Ramos (cell line): ENCODE results near the gene RPRD1A.
"Not testable (repeated sequence)": the region's sequence is repeated elsewhere in the genome, so short reads cannot be mapped to it uniquely, and the experiment has no call there.

Source experiments
- in situ Hi-C: fragments of 300-500 bp; cut with MboI; formaldehyde crosslinking; loops from one replicate; pipeline ENCODE4 v1.14.3; 2022; ENCODE audit warnings: low sequenced_read_pairs; ENCODE audit not compliant: unreplicated experiment

The RPRD1A gene

GRCh38 chr18:36081118-36081517, 13.8 kb upstream of the RPRD1A start:
- in situ Hi-C loops, result not testable (repeated sequence)

DNA sequence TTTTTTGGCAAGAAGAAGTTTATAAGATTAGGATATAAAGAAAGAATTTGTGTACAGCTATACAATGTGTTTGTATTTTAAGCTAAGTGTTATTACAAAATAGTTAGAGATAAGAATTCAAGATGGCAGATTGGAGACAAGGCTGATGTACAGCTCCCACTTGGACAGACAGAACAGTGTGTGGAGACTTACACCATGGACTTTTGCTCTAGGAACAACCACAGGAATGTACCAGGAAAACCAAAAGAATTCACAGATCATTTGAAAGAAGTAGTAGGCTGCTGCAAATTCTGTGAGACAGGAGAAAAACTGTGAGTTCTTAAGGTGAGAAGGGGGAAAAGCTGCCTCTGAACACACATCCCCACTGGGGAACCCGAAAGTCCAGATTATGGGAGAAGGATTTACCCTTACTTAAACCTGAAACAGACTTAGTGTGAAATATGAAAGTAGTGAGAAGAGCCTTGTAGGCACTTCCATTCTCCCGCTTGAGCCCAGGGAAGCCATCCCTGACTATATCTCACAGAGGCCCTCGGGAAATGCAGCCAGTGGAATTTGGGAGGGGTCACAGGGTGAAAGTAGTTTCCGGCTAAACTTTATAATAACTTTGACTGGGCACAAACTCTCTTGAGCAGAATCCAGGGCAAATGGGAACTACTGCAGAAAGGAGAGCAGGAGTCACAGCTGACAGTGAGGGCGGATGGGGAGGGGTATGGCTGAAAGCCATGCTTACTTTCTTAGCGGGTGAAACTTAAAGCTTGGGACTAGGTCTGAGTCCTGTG, 11.6 kb upstream of the RPRD1A start:
- in situ Hi-C loops, result no loop called here

DNA sequence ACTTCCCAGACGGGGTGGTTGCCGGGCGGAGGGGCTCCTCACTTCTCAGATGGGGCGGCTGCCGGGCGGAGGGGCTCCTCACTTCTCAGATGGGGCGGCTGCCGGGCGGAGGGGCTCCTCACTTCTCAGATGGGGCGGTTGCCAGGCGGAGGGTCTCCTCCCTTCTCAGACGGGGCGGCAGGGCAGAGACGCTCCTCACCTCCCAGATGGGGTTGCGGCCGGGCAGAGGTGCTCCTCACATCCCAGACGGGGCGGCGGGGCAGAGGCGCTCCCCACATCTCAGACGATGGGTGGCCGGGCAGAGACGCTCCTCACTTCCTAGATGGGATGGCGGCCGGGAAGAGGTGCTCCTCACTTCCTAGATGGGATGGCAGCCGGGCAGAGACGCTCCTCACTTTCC, 10.4 kb upstream of the RPRD1A start:
- in situ Hi-C loops, result not testable (repeated sequence)

DNA sequence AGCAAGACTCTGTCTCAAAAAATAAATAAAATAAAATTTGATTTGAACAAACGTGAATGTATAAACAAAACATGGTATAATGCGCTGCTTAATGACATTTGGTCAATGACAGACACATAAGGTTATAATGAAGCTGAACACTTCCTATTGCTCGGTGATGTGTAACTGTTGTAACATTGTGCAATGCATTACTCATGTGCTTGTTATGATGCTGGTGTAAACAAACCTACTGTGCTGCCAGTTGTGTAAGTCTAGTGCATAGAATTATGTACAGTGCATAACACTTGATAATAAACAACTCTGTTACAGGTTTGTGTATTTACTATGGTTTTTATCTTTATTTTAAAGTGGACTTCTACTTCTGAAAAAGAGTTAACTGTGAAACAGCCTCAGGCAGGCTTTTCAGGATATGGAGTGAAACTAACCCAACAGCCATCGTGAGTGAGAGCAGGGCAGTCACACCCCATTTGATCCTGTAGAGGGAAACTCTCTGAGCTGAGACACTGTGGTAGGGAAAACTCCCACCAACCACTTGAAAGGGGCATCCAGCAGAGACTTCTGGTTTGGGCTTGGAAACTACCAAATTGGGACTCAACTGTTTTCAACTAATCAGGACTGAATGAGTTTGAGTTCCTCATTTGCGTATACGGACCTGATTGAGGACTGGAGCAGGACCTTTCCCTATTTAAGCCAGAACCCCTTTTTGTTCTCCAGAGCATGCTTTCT, 8.7 kb upstream of the RPRD1A start:
- in situ Hi-C loops, result no loop called here

DNA sequence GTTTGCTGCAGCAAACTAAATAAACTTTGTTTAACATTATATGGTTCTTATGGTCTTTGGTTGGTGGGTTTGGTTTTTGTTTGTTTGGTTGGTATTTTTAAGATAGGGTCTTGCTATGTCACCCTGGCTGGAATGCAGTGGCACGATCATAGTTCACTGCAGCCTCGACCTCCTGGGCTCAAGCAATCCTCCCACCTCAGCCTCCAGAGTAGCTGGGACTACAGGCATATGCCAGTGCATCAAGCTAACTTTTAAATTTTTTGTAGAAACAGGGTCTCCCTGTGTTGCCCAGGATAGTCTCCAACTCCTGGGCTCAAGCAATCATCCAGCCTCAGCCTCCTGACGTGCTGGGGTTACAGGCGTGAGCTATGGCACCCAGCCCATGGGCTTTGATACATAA, 7.1 kb upstream of the RPRD1A start:
- in situ Hi-C loops, result no loop called here

- in situ Hi-C loops, result no loop called here
These were observed 6.3 kb upstream of the RPRD1A start for GRCh38 chr18:36073676-36074075.

GRCh38 chr18:36072406-36072805, 5.0 kb upstream of the RPRD1A start:
- in situ Hi-C loops, result not testable (repeated sequence)

- in situ Hi-C loops, result no loop called here
These were observed 689 bp downstream of the RPRD1A start for GRCh38 chr18:36066686-36067054.

DNA sequence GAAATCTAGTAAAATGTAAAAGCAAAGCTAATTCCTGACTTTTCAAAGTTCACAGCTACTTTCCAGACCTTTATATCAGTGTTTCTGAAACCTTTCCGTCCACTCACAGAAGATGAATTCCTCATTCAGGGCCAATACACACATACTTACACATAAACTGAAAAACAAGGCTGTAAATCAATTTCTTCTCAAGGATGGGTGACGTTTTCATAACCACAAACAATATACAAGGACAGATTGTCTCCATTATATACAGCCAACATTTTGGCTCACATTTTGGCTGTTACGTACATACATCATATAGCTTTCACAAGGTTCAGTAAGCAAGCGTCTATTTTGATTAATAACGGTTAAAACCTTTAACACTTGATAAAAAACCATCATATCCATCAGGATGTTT, 1.4 kb downstream of the RPRD1A start:
- in situ Hi-C loops, result no loop called here

- in situ Hi-C loops, result not testable (repeated sequence)
These were observed 2.6 kb downstream of the RPRD1A start for GRCh38 chr18:36064809-36065079.

DNA sequence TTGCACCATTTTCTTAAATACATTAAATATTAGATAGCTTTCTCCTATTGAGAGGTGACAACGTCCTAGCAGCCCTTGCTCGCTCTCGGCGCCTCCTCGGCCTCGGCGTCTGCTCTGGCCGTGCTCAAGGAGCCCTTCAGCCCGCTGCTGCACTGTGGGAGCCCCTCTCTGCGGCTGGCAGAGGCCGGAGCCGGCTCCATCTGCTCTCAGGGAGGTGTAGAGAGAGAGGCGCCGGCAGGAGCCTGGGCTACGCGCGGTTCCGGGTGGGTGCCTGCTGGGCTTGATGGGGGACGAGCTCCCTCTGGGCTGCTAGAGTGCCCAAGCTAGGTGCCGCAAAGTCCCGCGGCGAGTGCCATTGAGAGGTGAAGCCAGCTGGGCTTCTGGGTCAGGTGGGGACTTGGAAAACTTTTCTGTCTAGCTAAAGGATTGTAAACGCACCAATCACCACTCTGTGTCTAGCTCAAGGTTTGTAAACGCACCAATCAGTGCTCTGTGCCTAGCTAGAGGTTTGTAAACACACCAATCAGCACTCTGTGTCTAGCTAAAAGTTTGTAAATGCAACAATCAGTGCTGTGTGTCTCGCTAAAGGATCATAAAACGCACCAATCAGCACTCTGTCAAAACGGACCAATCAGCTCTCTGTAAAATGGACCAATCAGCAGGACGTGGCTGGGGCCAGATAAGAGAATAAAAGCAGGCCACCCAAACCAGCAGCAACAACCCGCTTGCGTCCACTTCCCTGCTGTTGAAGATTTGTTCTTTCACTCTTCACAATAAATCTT, 3.1 kb downstream of the RPRD1A start:
- in situ Hi-C loops, result no loop called here

DNA sequence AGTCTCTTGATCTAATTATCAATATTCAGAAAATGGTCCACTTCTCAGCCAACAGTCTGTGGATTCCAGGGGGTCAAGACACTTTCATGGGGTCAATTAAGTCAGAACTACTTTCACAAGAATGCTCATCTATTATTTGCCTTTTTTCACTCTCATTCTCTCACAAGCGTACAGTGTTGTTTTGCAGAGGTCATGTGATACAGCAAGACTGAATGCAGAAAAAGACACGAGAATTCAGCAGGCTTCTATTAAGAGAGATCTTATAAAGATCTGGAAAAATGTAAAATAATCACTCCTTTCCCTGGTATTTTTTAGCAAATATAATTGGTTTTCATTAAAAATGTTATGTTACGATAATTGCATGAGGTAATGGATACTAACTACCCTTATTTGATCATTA, 8.7 kb downstream of the RPRD1A start:
- in situ Hi-C loops, result no loop called here

- in situ Hi-C loops, result no loop called here
These were observed 15.6 kb downstream of the RPRD1A start for GRCh38 chr18:36051760-36052159.

- in situ Hi-C loops, result no loop called here
These were observed 16.9 kb downstream of the RPRD1A start for GRCh38 chr18:36050479-36050878.

- in situ Hi-C loops, result no loop called here
These were observed 19.8 kb downstream of the RPRD1A start for GRCh38 chr18:36047521-36047920.

DNA sequence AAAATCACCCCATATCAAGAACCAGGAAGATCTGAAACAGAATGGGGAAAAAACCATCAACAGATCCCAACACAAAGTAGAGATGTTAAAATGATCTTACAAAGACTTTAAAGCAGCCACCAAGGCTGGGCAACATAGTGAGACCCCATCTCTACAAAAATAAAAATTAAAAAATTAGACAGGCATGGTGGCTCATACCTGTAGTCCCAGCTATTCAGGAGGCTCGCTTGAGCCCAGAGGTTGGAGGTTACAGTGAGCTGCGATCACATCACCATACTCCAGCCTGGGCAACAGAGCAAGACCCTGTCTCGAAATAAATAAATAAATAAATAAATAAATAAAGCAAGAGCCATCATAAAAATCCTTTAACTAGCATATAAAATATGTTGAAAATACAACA, 20.5 kb downstream of the RPRD1A start:
- in situ Hi-C loops, result no loop called here

DNA sequence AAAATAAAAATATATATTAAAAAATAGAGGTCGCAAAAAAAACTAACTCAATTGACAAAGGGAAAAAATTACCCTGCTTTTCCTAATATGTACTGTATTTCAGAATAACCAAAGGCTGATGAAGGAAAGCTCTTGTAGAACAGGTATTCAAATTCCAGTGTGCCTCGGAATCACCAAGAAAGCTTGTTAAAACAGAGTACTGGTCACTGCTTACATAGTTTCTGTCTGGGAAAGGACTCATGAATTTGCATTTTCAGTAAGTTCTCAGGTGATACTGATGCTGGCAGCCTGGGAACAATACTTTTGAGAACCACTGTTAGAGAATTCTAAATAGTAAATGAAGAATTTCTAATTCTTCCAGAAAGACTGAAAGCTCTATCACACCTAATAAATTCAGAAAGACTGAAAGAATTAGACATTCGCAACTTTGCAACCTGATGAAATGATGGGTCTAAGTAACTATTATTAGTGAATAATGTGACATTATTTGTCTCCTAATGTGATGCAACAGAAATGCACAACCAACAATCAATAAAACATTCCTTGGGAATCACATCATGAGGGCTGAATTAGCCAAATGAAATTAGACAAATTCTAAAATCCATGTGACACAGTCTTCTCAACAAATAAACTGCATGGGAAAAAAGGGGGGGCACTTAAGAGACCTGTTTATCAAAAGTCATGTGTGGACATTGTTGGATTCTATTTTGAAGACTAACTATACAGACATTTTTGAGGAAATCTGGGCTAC, 21.9 kb downstream of the RPRD1A start:
- in situ Hi-C loops, result no loop called here

- in situ Hi-C loops, result no loop called here
These were observed 24.2 kb downstream of the RPRD1A start for GRCh38 chr18:36043153-36043552.

DNA sequence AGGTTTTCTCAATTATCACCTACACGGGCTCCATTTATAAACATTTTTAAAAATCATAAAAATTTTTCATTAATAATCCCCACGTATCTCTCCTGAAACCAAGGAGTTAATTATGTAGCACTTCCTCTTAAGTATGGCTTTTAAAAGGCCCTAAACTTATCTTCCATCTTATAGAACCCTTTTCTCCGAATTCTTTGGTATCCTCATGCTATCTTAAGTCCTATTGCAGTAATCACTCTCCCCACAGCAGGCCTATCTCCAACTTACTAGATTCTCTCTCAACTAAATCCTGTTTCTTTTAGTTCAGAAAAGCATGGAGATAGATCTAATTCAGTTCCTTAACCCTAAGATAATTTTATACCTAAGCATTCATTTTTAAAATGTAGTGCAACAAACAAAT, 26.2 kb downstream of the RPRD1A start:
- in situ Hi-C loops, result no loop called here

DNA sequence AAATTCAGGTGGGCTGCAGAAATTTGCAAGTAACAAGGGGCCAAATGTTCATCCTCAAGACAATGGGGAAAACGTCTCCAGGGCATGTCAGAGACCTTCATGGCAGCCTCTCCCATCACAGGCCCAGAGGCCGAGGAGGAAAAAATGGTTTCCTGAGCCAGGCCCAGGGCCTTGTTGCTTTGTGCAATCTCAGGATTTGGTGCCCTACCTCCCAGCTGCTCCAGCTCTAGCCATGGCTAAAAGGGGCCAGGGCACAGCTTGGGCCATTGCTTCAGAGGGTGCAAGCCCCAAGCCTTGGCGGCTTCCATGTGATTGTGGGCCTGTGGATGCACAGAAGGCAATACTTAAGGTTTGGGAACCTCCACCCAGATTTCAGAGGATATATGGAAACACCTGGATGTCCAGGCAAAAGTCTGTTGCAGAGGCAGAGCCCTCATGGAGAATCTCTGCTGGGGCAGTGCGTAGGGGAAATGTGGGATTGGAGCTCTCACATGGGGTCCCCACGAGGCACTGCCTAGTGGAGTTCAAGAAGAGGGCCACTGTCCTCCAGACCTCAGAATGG, 29.2 kb downstream of the RPRD1A start:
- in situ Hi-C loops, result no loop called here
